ENCODE measurements around the gene PRDM16.

Gene PRDM16

DNA sequence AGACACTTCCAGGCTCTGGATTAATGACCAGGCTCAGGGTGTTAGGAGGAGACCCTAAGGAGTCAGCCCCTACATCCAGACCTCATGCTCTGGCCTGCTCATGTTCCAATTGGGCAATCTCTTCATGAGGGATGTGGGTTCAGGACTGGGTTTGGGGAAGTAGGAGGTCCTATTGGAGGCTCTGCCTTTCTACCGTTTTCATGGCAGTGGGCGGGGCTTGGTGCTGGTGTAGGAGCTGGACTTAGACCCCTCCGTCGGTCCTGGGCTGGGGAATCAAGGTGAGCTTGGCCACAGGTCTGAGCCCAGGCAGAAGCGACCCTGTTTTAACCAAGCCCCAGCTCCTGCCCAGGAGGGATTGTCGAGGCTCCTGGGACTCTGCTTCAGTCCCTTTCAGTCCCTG, 123.4 kb downstream of the PRDM16 start:
- no peak for DNase-seq

DNA sequence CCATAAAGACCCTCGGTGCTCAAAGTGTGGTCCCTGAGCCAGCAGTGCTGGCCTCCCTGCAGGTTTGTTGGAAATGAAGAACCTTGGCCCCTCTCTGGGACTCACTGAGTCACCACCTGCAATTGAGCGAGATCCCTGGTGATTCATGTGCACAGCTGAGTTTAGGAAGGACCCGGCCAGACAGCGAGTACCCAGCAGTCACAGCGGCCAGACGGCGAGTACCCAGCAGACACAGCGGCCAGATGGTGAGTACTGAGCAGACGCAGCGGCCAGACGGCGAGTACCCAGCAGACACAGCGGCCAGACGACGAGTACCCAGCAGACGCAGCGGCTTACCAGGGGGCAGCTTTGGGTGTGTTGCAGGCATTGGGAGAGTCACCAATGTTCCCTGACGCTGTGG, 123.8 kb downstream of the PRDM16 start:
- DNase-seq: no peak

DNA sequence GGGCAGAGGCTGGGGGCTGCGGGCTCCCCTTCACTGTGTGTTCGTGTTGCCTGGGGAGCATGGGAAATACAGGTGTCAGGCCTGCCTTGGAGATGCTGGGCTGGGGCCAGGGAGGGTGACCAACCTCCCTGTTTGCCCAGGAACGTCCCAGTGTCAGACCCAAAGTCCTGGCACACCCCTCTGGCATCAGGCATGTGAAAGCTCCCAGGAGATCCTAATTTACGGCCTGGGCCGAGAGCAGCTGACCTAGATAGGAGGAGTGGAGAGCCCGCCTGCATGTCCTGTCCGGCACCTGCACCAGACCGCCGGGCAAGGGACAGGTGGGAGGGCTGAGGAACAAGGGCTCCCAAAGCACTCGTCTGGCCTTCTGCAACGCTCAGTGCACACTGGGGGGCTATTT, 124.8 kb downstream of the PRDM16 start:
- DNase-seq: no peak

DNA sequence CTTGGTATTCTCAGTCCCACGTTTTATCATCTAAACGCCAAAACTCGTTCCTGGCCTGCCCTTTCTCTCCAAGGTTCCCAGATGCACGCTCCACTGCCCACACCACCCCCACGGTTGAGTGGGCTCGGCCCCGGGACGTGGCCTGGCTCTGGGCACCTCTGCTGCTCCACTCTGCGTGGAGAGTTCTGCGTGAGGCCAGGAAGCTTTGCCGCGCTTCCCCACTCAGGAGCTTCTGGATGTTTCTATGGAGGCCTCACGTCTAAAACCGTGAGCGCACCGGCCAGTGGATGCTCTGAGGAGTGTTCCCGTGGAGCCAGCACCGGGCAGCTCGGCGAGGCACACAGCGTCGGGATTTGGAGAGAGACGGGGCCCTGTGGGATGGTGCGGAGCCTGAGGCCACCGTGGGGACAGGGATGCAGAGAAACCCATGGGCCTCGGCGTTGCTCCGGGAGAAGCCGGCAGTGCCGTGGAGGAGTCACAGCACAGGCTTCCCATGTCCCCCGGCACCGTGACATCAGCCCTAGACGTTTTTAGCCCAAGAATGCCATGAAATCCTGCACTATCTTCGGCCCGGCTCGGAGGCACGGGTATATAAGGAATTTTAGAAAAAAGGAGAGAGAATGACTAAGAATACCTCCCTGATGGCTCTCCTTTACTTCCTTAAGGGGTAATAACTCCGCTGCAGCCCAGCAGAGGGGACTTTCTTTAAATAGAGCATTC, 125.9 kb downstream of the PRDM16 start:
- DNase-seq: no peak

DNA sequence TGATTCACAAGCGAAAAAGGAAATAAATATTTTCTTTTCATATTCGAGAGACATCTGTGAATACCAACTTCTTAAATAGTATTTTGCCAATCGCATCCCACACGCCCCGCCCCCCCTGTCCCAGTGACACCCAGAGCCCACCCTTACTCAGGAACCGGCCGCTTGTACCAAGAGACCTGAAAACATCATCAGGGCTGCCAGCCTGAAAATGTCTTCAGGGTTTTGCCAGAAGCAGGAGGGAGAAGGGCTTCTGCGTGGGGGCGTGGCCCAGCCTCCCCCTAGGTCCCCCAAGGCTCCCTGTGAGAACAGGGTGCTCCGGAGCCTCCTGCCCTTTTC, 126.4 kb downstream of the PRDM16 start:
- no peak for DNase-seq

DNA sequence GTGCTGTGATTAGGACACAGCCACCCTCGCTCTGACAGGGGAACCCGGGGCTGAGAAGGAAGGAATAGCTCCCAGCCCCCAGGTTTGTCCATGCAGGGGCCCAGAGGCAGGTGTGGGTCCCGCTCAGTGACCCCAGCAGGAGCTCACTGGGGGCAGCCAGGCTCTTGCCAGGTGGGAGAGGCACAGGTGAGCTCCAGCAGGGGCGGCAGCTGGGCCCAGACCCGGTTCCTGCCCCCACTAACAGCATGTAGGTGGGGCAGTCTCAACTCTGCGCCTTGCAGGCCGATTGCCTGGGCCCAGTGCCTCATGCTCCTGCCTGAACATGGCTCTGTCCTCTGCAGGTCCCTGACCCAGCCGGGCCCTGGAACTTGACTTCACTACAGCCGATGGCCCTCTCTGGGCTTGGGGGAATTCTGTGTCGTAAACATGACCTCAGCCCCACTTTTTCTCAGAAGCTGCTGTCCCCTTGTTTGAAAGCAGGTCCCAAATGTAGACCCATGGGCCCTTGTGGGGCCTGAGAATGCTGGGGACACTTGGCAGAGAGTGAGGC, 127.0 kb downstream of the PRDM16 start:
- no peak for DNase-seq

DNA sequence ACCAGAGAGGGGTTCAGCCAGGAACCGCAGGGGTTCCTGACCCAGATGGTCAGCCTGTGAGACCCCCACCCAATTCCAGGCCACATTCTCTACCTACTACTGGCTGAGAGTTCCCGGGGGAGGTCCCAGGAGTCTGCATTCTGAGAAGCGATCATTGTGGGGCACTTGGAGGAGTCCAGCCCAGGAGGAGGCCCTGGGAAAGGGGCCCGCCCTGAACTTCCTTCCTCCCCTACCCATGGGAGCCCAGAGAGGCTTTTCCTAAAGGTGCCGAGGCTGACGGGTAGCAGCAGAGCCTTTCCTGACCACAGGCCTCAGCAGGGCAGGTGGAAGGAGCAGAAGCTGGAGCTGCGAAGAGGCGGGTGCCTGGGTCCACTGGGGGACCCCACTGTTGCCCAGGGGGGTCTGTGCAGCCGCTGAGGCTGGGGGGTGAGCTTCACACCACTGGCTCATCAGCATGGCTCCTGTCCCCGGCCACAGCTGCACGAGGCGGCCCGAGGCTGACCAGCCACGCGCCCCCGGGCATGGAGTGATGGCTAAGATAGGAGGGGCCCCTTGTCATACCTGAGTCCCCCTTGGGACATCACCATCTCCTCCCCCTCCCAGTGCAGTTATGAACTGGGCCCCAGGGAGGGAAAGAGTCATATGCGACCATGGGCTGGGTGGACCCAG, 127.7 kb downstream of the PRDM16 start:
- no peak for DNase-seq

DNA sequence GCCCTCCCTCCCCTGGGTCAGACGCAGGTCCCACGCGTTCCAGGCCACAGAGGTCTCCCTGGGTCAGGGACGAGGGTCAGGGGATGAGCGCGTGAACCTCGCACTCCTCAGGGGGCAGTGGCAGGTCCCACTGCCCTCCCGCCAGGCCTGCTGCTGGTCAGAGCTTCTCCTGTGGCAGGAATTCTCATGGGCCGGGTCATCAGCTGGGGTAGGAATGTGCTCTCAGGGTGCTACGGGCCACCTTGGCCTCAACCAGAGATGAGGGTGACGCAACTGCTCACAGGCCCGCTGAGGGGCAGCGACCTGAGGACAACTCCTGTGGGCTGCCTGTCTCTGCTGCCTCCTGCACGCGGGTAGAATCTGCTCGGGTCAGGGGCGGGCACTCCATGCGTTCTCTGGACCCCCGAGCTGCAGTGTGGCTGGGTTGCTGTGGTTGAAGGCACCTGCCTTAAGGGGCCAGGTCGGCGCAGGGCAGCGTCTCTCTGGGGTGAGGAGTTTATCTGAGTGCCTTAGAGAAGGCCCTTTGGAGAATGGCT, 128.8 kb downstream of the PRDM16 start:
- no peak for DNase-seq

DNA sequence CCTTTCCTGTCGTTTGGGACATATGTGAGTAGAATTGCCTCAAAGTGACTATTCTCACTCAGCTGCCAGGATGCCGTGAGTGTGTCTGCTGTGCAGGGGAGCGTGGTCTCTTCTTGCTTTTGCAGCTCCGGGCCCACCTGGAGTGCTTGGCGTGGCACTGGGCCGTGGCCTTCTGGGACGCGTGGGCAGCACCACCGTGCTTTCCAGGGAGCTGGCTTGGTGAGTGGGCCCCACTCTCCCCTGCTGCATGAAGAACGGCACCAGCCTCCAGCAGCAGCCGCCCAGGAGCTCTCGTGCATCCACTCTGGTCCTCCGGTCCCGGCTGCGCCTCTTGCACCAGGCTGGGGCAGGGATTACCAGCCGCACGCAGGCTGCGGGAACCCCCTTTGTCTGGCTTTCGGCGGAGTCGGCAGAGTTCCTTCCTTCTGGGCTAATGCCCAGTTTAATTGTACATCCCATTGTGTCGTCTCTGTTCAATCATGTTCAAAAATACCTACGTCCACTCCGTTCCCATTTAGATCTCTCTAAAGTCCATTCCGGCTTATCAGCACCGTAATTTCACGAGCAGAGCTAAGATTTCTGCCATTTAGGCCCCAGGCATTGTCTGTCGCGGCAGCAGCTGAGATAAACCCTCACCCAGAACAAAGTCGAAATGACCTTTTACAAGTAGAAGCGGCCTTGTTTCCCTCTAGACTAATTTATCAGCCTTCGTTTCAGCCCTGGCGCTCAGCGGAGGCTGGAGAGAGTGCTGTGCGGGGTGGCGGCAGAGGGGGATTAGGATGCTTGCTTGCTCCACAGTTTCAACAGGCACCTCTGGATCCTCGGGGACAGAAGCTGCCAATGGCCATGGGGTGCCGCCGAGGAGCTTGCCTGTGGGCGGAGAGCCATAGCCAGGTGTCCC, 129.6 kb downstream of the PRDM16 start:
- no peak for DNase-seq

DNA sequence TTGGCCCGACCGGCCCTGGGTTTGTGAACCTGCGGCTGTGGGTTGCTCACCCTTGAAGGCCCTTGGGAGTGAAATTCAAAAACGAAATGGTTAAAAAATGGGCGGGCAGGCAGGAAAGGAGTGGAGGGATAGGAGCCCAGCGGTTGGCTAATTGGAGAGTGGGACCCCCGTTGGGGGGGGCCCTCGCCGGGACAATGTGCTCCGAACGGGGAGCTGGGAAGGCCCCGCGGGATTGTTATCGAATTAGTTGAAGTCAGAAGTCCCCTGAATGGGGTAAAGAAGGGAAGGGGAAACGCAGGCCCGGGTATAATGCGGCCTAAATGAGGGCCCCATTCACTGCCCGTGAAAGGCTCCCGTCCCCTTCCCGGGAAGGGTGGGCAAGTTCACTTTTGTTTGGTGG, 135.7 kb downstream of the PRDM16 start:
- DNase-seq: no peak

DNA sequence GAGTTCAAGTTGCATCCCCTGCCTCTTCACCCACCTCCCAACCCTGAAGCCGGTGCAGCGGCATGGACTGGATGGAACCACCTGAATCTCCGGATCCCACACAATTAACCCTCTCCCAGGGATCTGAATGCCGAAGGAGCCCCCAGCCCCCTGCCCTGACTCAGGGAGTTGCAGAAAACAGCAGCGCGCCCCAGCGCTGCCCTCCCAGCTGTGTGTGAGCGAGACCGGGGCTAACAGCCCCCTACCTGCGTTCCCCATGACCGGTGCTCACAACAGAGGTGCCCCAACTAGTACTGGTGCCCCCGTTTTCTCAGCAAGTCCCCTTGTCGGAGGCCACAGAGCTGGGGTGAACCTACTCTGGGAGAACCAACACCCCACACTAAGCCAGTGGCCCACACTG, 136.8 kb downstream of the PRDM16 start:
- DNase-seq: no peak

DNA sequence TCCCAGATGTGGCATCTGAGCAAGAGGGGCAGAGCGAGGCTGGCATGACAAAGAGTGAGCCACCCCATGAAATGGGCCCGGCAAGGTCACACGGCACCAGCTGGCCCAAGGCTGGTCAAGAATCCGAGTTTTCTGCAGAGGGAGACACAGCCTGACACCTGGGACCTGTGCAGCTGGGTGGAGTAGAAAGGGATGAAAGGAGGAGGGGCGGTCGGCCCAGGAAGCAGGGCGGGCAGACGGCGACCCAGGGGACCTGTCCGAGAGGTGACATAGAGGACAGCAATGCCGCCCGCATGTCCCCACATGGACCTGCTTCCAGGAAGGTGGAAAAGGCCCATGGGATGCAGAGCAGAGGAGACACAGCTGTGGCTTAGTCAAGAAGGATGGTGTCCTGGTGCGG, 137.7 kb downstream of the PRDM16 start:
- no peak for DNase-seq

DNA sequence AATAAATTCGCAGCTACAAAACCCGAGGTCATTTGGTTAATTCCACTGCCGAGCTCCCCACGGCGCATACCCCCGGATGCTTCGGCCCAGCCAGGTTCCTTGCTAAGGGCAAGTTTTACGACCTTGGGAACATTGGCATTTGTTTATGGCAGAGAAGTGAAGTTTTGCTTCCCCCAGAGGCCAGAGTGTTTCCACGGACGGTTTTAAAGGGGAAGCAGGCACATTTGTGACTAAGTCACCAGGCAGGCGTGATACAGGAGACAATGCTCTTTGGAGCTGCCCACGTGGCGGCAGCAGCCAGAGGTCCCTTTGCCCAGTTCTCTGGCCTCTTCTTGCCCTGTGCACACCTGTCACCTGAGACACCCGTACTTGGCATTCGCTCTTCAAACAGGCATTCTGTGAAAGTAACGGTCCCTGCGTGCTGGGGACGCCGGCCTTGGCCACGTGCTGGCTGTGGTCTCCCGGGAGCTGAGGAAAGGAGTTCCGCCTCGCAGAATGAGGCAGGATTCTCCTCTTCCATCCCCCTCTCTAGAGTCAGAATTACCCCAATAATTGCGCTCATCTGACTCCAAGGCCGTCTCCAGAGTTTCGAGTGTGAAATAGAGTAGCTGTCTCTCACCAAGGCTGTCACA, 138.3 kb downstream of the PRDM16 start:
- no peak for DNase-seq

DNA sequence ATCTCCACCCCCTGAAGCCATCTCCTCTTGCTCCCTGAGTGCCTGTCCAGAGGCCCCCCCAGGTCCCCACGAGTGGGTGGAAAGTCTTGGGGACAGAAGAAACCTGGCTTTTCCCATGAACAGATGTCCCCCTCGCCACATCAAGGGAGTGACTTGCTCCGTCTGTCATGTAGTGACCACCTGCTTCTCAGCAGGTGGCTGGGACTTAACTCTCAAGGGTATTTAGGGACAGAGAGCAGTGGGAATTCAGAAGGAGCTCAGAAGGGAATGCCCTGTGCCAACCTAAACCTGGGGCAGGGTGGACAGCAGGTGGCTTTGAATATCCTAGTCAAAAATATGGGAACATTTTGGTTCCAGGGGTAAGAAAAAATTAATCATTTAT, 139.8 kb downstream of the PRDM16 start:
- DNase-seq: no peak

DNA sequence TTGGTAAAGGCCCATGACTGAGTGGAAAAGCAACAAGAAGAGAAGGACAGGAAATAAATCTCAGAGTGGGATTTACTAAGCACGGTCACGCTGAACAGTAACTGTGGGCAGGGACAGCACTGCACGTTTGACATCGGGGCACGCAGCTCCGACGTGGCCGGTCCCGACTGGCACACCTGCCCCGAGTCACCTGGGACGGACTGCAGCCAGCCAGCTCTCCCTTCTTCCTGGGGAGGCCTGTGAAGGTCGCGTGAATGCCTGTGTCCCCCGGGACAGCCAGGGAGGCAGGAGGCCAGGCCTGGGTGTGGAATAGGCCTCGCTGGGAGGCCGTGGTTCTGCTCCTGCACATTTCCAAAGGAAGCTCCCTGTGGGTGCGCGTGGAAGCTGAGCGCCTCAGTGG, 140.2 kb downstream of the PRDM16 start:
- DNase-seq: no peak

DNA sequence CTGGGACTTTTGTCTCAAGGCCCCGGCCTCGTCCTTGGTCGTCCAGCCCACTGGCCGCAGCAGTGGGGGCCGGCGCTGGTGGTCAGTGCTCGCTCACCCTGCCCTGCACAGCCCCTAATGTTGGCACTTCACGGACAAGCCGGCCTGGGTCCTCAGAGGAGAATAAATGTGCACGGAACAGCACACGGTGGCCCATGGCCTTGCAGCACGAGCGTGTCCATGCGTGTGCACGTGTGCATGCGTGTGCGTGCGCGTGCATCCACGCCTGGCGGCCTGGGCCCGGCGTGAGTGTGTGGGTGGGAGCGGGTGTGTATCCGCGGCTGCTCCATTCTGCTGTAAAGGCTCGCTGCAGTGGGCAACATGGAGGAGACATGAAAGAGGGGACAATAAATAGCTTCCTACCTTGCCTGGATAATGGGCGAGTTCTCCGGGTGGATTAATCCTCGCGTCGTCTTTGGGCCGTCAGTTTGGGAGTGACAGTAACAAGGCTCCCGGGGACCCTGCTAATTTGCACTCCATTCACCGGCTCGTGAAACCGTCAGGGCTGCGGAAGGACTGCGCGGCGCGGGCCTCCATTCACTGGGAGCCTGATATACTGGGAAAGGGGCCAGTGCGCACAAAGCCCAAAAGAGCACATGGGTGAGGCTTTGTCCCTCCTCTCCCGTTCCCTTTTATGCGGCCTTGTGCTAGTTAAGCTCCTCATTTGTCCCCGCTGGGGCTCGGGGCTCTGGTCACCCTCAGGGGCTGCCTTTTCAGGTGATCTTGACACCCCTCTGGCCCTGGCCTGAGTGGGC, 142.8 kb downstream of the PRDM16 start:
- DNase-seq: no peak

DNA sequence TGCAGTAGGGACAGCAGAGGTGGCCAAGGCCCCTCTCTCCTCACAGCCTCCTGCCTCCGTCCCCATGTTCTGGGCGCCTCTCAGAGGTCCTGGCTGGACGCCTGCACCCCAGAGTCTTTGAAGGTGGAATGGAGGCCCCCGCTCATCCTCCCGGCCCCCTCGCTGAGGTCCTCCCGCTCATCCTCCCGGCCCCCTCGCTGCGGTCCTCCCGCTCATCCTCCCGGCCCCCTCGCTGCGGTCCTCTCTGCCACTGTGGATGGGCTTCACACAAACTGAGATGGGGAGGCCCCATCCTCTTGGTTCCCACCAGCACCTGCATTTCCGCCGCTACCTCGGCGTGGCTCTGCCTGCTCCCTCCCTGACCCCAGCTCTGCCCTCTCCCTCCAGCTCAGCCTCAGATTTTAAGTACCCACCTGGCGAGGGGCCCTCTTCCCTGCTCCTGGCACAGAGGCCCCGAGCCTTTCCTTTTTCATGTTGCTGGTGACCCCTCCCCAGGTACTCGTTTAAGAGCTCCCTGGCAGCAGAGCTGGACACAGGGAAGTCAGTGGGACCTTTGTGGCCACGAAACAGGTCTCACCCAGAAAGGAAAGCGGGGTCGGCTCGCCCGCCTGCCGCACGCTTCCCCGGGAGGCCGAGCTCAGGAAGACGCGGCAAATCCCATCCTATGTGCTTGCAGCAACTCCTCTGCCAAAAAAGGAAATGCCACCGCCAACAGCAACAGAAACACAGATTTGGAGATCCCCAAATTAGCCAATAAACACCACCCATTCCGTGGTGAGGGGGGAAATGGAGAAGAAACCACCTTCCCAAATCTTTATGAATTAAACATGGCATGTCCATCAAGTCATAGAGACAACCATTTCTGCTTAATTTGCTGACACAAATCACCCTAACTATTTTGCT, 143.7 kb downstream of the PRDM16 start:
- no peak for DNase-seq

DNA sequence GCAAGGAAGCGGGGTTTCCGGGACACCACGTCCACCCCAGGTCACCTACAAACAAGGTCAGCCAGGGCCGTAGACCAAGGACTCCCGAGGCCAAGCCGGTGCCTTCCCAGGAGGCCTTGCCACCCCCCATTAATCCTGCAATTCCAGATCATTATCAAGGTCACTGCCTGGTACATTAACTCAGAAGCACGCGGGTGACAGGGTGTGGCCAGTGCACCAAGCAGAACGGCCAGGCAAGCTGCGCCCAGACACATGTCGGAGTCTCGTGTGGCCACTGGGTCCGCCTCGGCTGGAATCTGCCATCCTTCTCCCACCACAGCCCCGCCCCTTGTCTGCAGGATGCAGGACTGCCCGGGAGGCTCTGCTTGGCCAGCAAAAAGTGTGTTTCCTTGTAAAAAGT, 144.7 kb downstream of the PRDM16 start:
- DNase-seq: no peak

DNA sequence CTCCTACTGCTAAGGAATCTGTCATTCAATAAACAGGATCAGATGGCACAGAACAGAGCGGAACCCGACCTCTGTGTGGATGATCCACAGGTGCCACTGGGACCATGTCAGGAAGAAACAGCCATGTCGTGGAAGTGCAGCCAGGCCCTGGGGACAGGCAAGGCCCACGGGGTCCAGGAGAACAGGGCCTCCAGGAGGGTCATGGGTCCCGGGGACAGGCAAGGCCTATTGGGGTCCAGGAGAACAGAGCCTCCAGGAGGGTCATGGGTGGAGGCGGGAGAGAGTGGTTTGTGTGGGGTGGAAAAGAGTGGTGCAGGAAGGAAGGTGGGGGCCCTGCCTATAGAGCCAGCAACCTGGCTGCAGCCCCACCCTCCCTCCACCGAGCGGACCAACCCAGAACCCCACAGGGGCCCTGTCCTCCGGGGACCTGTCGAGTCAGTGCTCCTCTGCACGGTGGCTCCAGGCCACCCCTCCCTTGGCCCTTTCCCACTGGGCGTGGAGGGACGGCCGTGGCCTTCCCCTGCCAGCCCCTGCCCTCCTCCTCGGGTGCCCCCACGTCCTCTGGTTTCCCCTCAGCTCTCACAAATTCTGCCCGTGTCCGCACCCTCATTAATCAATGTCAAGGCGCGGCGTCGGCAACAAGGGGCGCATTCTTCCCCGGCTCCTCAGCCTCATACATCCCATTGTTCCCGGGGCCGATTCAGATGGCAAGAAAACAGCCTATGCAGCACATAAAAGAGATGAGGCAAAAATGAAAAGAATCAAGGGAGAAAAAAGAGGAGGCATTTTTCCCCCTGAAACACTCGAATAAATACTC, 146.4 kb downstream of the PRDM16 start:
- no peak for DNase-seq

DNA sequence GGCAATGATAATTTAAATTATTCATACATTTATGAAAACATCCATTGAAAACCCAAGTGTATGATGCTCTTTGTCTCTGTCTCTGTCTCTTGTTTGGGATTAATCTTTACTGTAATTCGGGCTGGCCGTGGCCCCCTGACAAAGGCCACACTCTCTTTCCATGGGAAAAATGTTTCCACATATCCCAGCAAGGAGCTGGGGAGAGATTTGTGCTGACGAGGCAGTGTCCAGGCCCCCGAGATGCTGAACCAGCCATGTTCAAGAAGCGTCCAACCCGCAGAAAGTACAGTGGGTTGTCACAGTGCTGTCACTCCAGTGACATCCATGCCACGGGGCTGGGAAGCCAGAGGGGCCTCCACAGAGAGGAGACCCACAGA, 147.0 kb downstream of the PRDM16 start:
- DNase-seq: no peak
